GM12878 (cell line): Measurements from ENCODE around the gene SLC66A3. TPM values are rescaled to one million over a fixed set of nuclear protein-coding genes. Genes with fewer than 3 reads are reported as not detected.

Source experiments
- CHD1 ChIP-seq: IDR thresholded peaks from 2 replicates; pipeline ENCODE4 v1.6.1; 2012; ENCODE audit warnings: low read depth, low read length, improper control_type of control experiment
- CREM ChIP-seq: IDR thresholded peaks from 2 replicates; pipeline ENCODE4 v1.6.1; 2014; ENCODE audit warnings: antibody characterized with exemption, low read depth
- KAT2A ChIP-seq: conservative IDR thresholded peaks from 2 replicates; pipeline ENCODE4 v1.6.1; 2011; ENCODE audit warnings: low read depth, low read length; ENCODE audit not compliant: control insufficient read depth
- LARP7 ChIP-seq: fragments of 450-650 bp; IDR thresholded peaks from 2 replicates; pipeline ENCODE4 v1.6.1; 2017; ENCODE audit warnings: mild to moderate bottlenecking
- MTA2 ChIP-seq: fragments of 450-650 bp; IDR thresholded peaks from 2 replicates; pipeline ENCODE4 v1.6.1; 2016; ENCODE audit warnings: low read depth, mild to moderate bottlenecking, moderate library complexity
- NBN ChIP-seq: fragments of 450-650 bp; IDR thresholded peaks from 2 replicates; pipeline ENCODE4 v1.6.1; 2016
- PAX5 ChIP-seq: IDR thresholded peaks from 2 replicates; pipeline ENCODE4 v1.6.1; 2011; ENCODE audit warnings: low read depth, low read length, borderline replicate concordance
- POLR2AphosphoS5 ChIP-seq: IDR thresholded peaks from 2 replicates; pipeline ENCODE4 v1.6.1; 2011; ENCODE audit warnings: mild to moderate bottlenecking, low read length, inconsistent platforms
- SIX5 ChIP-seq: IDR thresholded peaks from 2 replicates; pipeline ENCODE4 v1.6.1; 2011; ENCODE audit warnings: mild to moderate bottlenecking, low read depth, low read length, moderate library complexity; ENCODE audit not compliant: severe bottlenecking
- SMAD5 ChIP-seq: IDR thresholded peaks from 2 replicates; pipeline ENCODE4 v1.6.1; 2016; ENCODE audit warnings: antibody characterized with exemption, low read depth
- TCF12 ChIP-seq: IDR thresholded peaks from 2 replicates; pipeline ENCODE4 v1.6.1; 2011; ENCODE audit warnings: low read depth, mild to moderate bottlenecking, low read length
- WRNIP1 ChIP-seq: IDR thresholded peaks from 2 replicates; pipeline ENCODE4 v1.6.1; 2011; ENCODE audit warnings: low read depth, low read length, improper control_type of control experiment, borderline replicate concordance
- polyA plus RNA-seq, 11 experiments: library from polyadenylated mRNA; depleted of rRNA in 4 of 11; unstranded in 6 of 11; stranded (reverse) in 5 of 11; fragments of >200 nt; fragmentation: Nextera tagmentation in 4 of 11; fragmentation: Illumina TruSeq in 1 of 11; extraction: Ambion mirVana in 4 of 11; extraction: Trizol in 1 of 11; gene quantifications; 1 replicate in 1 of 11; 2 replicates in 10 of 11; pipeline versions ENCODE4 v1.2.1 to v1.2.3, GENCODE V29; 2011 to 2016; ENCODE audit warnings: inconsistent platforms in 2 of 11, missing spikeins in 2 of 11, low read depth in 1 of 11
- total RNA-seq, 4 experiments: library from RNA; depleted of rRNA in 3 of 4; stranded (reverse); fragments of >200 nt in 3 of 4; fragmentation: Illumina TruSeq in 1 of 4; extraction: Trizol in 1 of 4; gene quantifications; 2 replicates each; pipeline versions ENCODE4 v1.2.1 to v1.2.3, GENCODE V29; 2013 to 2021
- TF ChIP-seq, protein P1 (sequence below): IDR thresholded peaks from 2 replicates; pipeline ENCODE4 v1.6.1; 2011; ENCODE audit warnings: mild to moderate bottlenecking, low read depth, low read length, moderate library complexity; ENCODE audit not compliant: insufficient replicate concordance
- TF ChIP-seq, protein P2 (sequence below): fragments of 450-650 bp; formaldehyde crosslinking; IDR thresholded peaks from 2 replicates; pipeline ENCODE4 v1.4.0; 2020; ENCODE audit warnings: mild to moderate bottlenecking, moderate library complexity

The SLC66A3 gene
- total and polyA plus RNA-seq, 10 of the 15 experiments (the other 5 are each of a cell fraction or from before 2014, with no cell fraction given) = 1.4 to 14.2 (median 6.4) TPM

- TF ChIP-seq, protein P1, sequence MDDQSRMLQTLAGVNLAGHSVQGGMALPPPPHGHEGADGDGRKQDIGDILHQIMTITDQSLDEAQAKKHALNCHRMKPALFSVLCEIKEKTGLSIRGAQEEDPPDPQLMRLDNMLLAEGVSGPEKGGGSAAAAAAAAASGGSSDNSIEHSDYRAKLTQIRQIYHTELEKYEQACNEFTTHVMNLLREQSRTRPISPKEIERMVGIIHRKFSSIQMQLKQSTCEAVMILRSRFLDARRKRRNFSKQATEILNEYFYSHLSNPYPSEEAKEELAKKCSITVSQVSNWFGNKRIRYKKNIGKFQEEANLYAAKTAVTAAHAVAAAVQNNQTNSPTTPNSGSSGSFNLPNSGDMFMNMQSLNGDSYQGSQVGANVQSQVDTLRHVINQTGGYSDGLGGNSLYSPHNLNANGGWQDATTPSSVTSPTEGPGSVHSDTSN = no peak
- TF ChIP-seq PAX5 (no peak), CHD1 (no peak), LARP7 (no peak), TCF12 (no peak), NBN (no peak), MTA2 (no peak), SIX5 (no peak), CREM (no peak), SMAD5 (no peak), POLR2AphosphoS5 (no peak), WRNIP1 (no peak), KAT2A (no peak)
- TF ChIP-seq, protein P2, sequence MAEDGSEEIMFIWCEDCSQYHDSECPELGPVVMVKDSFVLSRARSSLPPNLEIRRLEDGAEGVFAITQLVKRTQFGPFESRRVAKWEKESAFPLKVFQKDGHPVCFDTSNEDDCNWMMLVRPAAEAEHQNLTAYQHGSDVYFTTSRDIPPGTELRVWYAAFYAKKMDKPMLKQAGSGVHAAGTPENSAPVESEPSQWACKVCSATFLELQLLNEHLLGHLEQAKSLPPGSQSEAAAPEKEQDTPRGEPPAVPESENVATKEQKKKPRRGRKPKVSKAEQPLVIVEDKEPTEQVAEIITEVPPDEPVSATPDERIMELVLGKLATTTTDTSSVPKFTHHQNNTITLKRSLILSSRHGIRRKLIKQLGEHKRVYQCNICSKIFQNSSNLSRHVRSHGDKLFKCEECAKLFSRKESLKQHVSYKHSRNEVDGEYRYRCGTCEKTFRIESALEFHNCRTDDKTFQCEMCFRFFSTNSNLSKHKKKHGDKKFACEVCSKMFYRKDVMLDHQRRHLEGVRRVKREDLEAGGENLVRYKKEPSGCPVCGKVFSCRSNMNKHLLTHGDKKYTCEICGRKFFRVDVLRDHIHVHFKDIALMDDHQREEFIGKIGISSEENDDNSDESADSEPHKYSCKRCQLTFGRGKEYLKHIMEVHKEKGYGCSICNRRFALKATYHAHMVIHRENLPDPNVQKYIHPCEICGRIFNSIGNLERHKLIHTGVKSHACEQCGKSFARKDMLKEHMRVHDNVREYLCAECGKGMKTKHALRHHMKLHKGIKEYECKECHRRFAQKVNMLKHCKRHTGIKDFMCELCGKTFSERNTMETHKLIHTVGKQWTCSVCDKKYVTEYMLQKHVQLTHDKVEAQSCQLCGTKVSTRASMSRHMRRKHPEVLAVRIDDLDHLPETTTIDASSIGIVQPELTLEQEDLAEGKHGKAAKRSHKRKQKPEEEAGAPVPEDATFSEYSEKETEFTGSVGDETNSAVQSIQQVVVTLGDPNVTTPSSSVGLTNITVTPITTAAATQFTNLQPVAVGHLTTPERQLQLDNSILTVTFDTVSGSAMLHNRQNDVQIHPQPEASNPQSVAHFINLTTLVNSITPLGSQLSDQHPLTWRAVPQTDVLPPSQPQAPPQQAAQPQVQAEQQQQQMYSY (CRISPR knock-in tag) = no peak
Measured at GRCh38 chr2:11177871-11178690, 22.8 kb downstream of the SLC66A3 start (continued).
